Karpas-422 (cell line): ENCODE measurements around the gene ITFG1. TPM values are rescaled to one million over a fixed set of nuclear protein-coding genes. Genes with fewer than 3 reads are reported as not detected.
"Not testable (repeated sequence)": the region's sequence is repeated elsewhere in the genome, so short reads cannot be mapped to it uniquely, and the experiment has no call there.

Source experiments
- DNase-seq: peaks from one replicate; pipeline ENCODE4 v3.0.0-alpha.2; 2015
- H2AFZ ChIP-seq: fragments of 200-600 bp; sonication (generic); 2 replicates; pipeline ENCODE4 v1.6.1; 2014; ENCODE audit warnings: antibody characterized with exemption, low read length, mixed read lengths
- H3K27ac ChIP-seq: fragments of 200-600 bp; sonication (generic); 2 replicates; pipeline ENCODE4 v1.5.1; 2014; ENCODE audit warnings: mild to moderate bottlenecking, low read length, moderate library complexity
- H3K27me3 ChIP-seq: fragments of 200-600 bp; sonication (generic); 2 replicates; pipeline ENCODE4 v1.6.1; 2014; ENCODE audit warnings: low read length, mixed read lengths
- H3K36me3 ChIP-seq: fragments of 200-600 bp; sonication (generic); 2 replicates; pipeline ENCODE4 v1.6.1; 2014; ENCODE audit warnings: low read length, mixed read lengths; ENCODE audit not compliant: insufficient read depth
- H3K4me1 ChIP-seq: fragments of 200-600 bp; sonication (generic); 2 replicates; pipeline ENCODE4 v1.6.1; 2014; ENCODE audit warnings: mild to moderate bottlenecking, low read length, mixed read lengths
- H3K4me2 ChIP-seq: fragments of 200-600 bp; sonication (generic); 2 replicates; pipeline ENCODE4 v1.6.1; 2014; ENCODE audit warnings: low read length, low read depth, mild to moderate bottlenecking; ENCODE audit not compliant: poor library complexity, severe bottlenecking
- H3K4me3 ChIP-seq: fragments of 200-600 bp; sonication (generic); 2 replicates; pipeline ENCODE4 v1.5.1; 2014; ENCODE audit warnings: mild to moderate bottlenecking, antibody characterized with exemption, low read length, mixed read lengths
- H3K79me2 ChIP-seq: fragments of 200-600 bp; sonication (generic); 2 replicates; pipeline ENCODE4 v1.6.1; 2014; ENCODE audit warnings: mild to moderate bottlenecking, low read length, mixed read lengths
- H3K9ac ChIP-seq: fragments of 200-600 bp; sonication (generic); 2 replicates; pipeline ENCODE4 v1.6.0; 2014; ENCODE audit warnings: low read length
- H3K9me2 ChIP-seq: fragments of 200-600 bp; sonication (generic), shearing (Covaris generic); replicated peaks from 2 replicates; pipeline ENCODE4 v1.6.0; 2014; ENCODE audit warnings: mild to moderate bottlenecking, low read length, moderate library complexity; ENCODE audit not compliant: insufficient read depth
- H3K9me3 ChIP-seq: fragments of 300-700, 200-600 bp; sonication (generic); 2 replicates; pipeline ENCODE4 v1.6.1; 2014; ENCODE audit warnings: low read length, mixed read lengths
- H4K20me1 ChIP-seq: fragments of 200-600 bp; sonication (generic); 2 replicates; pipeline ENCODE4 v1.6.1; 2014; ENCODE audit warnings: mild to moderate bottlenecking, antibody characterized with exemption, low read length, low read depth; ENCODE audit not compliant: insufficient read depth
- total RNA-seq: library from RNA; depleted of rRNA; stranded (reverse); fragments of >200 nt; shearing (Covaris generic); gene quantifications from 2 replicates; pipeline ENCODE4 v1.2.3, GENCODE V29; 2014; ENCODE audit warnings: low replicate concordance

ITFG1 gene
- total RNA-seq, 1 experiment from 2014 or later: 161 TPM

GRCh38 chr16:47481698-47482374, 21.0 kb upstream of the ITFG1 start:
- peak overlapping the region; percentile 33 for H3K27ac ChIP-seq
- no peaks in the 10 kb centered on the region for H3K9me2 ChIP-seq
- H3K27me3 ChIP-seq: no peaks in the 10 kb centered on the region
- no peak overlapping the region for H2AFZ ChIP-seq
- H3K4me1 ChIP-seq: peaks cover 71% of the 10 kb centered on the region
- H3K79me2 ChIP-seq: peaks cover 87% of the 10 kb centered on the region
- no peak overlapping the region for H3K4me3 ChIP-seq
- DNase-seq: no peak
- no peak overlapping the region for H3K4me2 ChIP-seq
- no peaks in the 10 kb centered on the region for H3K9me3 ChIP-seq
- no peak overlapping the region for H3K9ac ChIP-seq
- H3K36me3 ChIP-seq: no peaks in the 10 kb centered on the region
- H4K20me1 ChIP-seq: no peaks in the 10 kb centered on the region

DNA sequence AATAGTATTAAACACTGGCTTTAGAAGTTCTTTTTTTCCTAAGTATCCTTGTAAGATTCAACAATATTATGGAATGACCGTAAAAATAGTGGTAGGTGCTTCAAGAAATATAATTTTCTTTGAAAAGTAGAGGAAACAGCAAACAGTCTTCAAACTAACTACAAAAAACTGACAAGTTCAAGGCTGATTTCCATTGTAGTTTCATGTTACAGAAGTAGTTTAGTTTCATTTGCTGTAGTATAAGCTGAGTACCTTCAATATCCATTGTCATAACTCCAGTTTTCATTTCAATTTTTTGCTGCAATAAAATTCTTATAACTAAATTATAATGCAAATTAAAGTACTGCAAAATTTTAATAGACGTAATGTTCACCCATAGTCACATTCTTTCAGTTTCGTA, 19.5 kb upstream of the ITFG1 start:
- Histone ChIP-seq H3K4me1 (peaks cover 77% of the 10 kb centered on the region), H3K4me2 (peak overlapping the region; percentile 34), H3K79me2 (peaks cover 83% of the 10 kb centered on the region), H3K9me3 (no peaks in the 10 kb centered on the region), H3K9me2 (no peaks in the 10 kb centered on the region), H3K27me3 (no peaks in the 10 kb centered on the region), H3K4me3 (no peak overlapping the region), H4K20me1 (no peaks in the 10 kb centered on the region), H3K9ac (no peak overlapping the region), H3K27ac (peak overlapping the region; percentile 33), H2AFZ (no peak overlapping the region), H3K36me3 (no peaks in the 10 kb centered on the region)
- DNase-seq: no peak

- Histone ChIP-seq H3K9me3 (no peaks in the 10 kb centered on the region), H3K4me2 (peak overlapping the region; percentile 56), H3K79me2 (peaks cover 75% of the 10 kb centered on the region), H3K9ac (no peak overlapping the region), H3K4me3 (no peak overlapping the region), H3K9me2 (no peaks in the 10 kb centered on the region), H2AFZ (no peak overlapping the region), H3K36me3 (no peaks in the 10 kb centered on the region), H3K27me3 (no peaks in the 10 kb centered on the region), H4K20me1 (no peaks in the 10 kb centered on the region), H3K4me1 (peaks cover 69% of the 10 kb centered on the region), H3K27ac (peak overlapping the region; percentile 71)
- DNase-seq: no peak
Measured at GRCh38 chr16:47477679-47478078, 16.8 kb upstream of the ITFG1 start.

DNA sequence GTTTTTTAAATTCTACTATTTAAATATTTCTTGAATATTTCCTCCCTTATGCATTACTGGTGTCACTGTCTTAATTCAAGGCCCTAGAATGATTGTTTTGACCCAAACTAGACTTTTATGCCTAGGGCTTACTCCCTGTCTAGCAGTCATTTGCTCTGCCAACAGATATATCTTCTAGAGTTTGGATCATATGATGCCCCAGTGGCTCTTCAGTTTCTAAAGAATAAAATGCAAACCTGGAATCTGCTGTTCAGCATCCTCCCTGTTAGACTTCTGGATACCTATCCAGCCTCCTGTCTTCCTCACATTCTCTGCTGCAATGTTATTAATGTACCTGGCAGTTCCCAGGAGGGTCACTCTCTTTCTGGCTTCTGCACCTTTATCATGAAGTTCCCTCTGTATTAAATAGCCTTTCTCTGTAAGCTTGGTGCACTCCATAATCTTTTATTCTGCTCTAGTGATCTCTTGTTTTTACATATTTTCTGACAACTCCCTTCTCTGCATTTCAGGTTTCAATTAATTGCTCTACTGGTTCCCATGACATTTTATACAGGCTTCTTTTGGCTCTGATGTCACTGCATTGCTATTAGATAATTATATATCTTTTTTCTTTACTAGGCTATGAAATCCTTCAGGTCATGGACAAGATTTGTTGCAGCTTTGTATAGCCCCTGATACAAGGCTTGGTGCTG, 15.9 kb upstream of the ITFG1 start:
- no peak for DNase-seq
- Histone ChIP-seq H3K9me3 (no peaks in the 10 kb centered on the region), H3K27me3 (no peaks in the 10 kb centered on the region), H3K4me3 (no peak overlapping the region), H3K27ac (peak overlapping the region; percentile 71), H2AFZ (no peak overlapping the region), H3K79me2 (peaks cover 79% of the 10 kb centered on the region), H3K4me2 (peak overlapping the region; percentile 56), H4K20me1 (no peaks in the 10 kb centered on the region), H3K9ac (no peak overlapping the region), H3K4me1 (peaks cover 71% of the 10 kb centered on the region), H3K36me3 (no peaks in the 10 kb centered on the region), H3K9me2 (no peaks in the 10 kb centered on the region)

GRCh38 chr16:47475786-47476185, 14.9 kb upstream of the ITFG1 start:
- H3K9me3 ChIP-seq: no peaks in the 10 kb centered on the region
- DNase-seq: no peak
- no peak overlapping the region for H3K4me3 ChIP-seq
- no peaks in the 10 kb centered on the region for H3K9me2 ChIP-seq
- peak overlapping the region; percentile 71; the same call in 1 of the 2 replicates for H3K27ac ChIP-seq
- H2AFZ ChIP-seq: no peak overlapping the region
- H4K20me1 ChIP-seq: no peaks in the 10 kb centered on the region
- no peaks in the 10 kb centered on the region for H3K36me3 ChIP-seq
- H3K79me2 ChIP-seq: peaks cover 79% of the 10 kb centered on the region
- no peaks in the 10 kb centered on the region for H3K27me3 ChIP-seq
- H3K4me2 ChIP-seq: no peak overlapping the region
- peaks cover 61% of the 10 kb centered on the region for H3K4me1 ChIP-seq
- H3K9ac ChIP-seq: no peak overlapping the region

DNA sequence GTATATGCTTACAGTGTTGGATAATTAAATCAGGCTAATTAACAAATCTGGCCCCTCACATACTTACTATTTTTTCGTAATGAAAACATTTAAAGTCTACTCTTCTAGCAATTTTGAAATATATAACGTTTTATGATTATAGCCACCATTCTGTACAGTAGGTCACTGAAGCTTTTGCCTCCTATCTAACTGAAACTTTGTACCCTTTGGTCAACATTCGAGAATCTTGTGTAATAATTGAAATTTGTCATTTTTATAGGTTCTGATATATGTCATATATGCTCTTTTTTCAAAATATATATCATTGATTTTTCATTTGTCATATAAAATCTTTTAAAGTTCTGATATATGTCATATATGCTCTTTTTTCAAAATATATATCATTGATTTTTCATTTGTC, 12.9 kb upstream of the ITFG1 start:
- Histone ChIP-seq H3K9me2 (no peaks in the 10 kb centered on the region), H3K9ac (no peak overlapping the region), H3K4me2 (peak overlapping the region; percentile 27), H3K36me3 (no peaks in the 10 kb centered on the region), H3K79me2 (peaks cover 79% of the 10 kb centered on the region), H4K20me1 (no peaks in the 10 kb centered on the region), H3K4me1 (peaks cover 43% of the 10 kb centered on the region), H3K9me3 (no peaks in the 10 kb centered on the region), H2AFZ (no peak overlapping the region), H3K27ac (peak overlapping the region; percentile 70), H3K4me3 (no peak overlapping the region), H3K27me3 (no peaks in the 10 kb centered on the region)
- DNase-seq: no peak

- H3K4me1 ChIP-seq: peaks cover 39% of the 10 kb centered on the region
Measured at GRCh38 chr16:47473004-47473403, 12.1 kb upstream of the ITFG1 start.

DNA sequence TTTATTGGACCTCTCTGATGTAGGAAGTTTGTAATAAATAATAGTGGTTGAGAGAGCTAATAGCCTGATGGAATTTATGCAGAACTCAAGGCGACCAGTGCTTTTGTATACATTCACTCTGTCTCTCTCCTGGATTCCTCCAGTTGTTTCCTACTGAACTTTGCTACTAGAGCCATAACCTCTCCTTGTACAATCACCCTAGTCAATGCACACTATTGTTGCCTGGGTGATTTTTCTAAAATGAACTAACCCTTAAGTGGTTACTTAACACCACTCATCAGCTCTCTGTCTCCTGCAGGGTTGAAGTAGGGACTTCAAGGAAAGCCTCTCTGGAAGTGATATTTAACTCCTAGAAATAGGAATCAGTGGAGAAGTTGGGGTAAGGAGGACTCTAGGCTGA, 9.9 kb upstream of the ITFG1 start:
- no peaks in the 10 kb centered on the region for H3K9me2 ChIP-seq
- no peak overlapping the region for H3K4me2 ChIP-seq
- H3K4me1 ChIP-seq: peaks cover 39% of the 10 kb centered on the region
- H3K9ac ChIP-seq: no peak overlapping the region
- H2AFZ ChIP-seq: no peak overlapping the region
- no peaks in the 10 kb centered on the region for H4K20me1 ChIP-seq
- no peaks in the 10 kb centered on the region for H3K36me3 ChIP-seq
- H3K79me2 ChIP-seq: peaks cover 83% of the 10 kb centered on the region
- H3K27ac ChIP-seq: no peak overlapping the region
- no peaks in the 10 kb centered on the region for H3K9me3 ChIP-seq
- DNase-seq: no peak
- H3K4me3 ChIP-seq: no peak overlapping the region
- H3K27me3 ChIP-seq: no peaks in the 10 kb centered on the region

More at GRCh38 chr16:47473004-47473403, 12.1 kb upstream of the ITFG1 start:
- H3K27me3 ChIP-seq, H3K36me3 ChIP-seq, H2AFZ ChIP-seq, H3K9me3 ChIP-seq, H3K9ac ChIP-seq, H3K4me2 ChIP-seq, H3K4me3 ChIP-seq, H3K9me2 ChIP-seq, H4K20me1 ChIP-seq: not testable (repeated sequence)
- H3K79me2 ChIP-seq: peaks cover 77% of the 10 kb centered on the region
- peak; percentile 57 for DNase-seq
- peak overlapping the region; percentile 70 for H3K27ac ChIP-seq
